Epithelial cell of umbilical artery (primary cell): Measurements from ENCODE around the gene NAPB. TPM values are rescaled to one million over a fixed set of nuclear protein-coding genes. Genes with fewer than 3 reads are reported as not detected.

Source experiments
- total RNA-seq: library from RNA; depleted of rRNA; stranded (reverse); fragments of >200 nt; gene quantifications from 2 replicates; pipeline ENCODE4 v1.2.3, GENCODE V29; 2014

The NAPB gene
- 2.9 and 17.2 TPM in 2 replicates for total RNA-seq

DNA sequence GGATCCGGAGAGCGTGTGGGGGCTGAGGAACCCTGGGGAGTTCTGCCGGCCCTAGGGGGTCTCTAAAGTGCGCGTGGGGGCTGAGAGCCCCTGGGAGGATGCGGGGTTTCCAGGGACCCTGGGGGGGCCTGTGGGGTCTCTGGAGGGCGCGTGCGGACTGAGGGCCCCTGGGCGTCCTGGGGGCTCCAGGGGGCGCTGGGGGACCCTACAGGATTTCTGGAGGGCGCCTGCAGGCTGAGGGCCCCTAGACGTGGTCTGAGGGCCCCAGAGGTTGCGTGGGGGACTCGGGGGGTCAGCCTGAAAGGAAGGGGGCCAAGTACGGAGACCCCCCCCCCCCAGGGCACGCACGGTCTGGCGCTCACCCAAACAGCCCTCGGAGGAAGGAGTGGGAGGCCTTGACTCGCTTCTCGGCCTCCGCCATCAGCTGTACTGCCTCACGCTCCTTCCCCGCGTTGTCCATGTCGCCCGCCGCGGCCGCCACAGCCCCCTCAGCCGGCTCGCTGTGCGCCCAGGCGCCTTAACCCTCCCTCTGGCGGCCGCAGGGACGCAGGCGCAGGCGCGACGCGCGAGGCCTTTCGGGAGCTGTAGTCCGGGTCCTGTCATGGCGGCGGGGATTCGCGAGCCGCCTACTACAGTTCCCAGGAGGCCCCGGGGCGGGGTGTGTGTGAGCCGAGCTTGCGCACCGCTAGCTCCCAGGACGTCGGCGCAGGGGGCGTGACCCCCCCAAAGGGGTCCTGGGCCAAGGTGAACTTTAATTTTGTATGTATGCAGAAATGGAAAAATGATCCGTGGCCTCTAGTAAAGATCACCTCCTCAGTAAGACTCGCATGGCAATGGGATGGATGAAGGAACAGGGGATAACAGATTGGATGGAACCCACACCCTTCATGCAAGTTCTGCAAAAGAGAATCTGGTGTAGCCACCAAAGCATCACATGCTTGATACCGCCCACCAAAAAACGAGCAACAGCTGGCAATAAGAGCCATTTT is at the start of gene NAPB:
Gene NAPB, minus strand, starts transcription at position 546 of the 989 bp plus-strand sequence. Its CDS starts 86 bp downstream, at position 460.

DNA sequence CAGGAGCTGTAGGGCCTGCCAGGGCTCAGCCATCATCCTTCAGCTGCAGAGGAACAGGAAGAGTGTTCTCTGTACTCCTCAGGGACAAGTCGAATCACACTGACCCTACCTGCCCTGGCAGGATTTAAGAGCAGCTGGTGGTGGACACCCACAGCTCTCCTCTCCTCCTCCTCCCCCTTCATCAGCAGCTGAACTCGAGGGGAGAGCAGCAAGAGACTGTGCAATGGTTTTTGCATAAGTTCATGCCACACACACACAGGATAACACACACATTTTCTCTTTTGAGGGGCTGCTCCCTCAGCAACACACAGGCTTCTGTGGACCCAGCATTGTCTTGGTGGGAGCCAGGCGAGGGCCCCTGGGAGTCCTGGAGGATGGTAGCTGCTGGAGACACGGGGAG is 31.5 kb upstream of the NAPB start, which contains the start of gene CST11:
Gene CST11, minus strand, starts transcription at position 101 of the 400 bp plus-strand sequence. Its CDS starts 65 bp downstream, at position 36.

DNA sequence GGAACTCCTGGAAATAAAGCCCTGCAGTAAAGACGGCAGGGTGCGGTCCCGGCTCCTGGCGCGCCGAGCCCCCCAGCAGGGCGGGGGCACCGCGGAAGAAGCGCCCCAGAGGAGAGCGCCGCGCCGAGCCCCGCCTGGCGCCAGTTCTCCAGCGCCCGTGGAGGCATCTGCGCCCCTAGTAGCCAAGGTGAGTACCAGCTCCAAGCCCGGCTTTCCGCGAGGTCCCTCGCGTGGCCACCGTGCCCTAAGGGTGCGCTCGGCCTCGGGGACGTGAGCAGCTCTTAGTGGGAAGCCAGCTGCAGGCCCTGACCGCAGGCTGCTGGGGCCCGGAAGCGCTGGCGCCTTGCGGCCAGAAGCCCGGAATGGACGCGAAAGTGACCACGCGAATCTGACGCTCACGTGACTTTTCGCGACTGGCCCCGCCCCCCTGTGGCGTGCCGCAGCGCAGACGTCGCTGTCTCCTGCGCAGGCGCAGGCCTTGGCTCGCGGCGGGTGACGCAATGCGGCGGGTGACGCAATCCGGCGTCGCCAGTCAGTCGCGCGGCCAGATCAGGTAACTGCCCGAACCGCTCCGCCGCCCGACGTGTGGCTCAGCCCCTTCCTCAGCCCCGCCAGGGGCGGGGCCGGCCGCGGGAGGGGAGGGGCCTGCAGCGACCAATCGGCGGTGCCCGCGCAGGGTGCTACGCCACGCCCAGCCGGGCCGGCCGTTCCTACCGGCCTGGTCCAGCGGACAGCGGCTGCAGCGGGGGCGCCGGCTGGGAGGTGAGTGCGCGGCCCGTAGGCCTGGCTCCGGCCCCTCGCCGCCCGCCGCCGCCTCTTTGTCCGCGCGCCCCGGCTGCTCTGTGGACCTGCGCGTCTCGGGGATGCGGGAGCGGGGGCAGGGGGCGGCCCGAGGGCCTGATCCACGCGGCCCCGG is 59.6 kb downstream of the NAPB start, which contains the start of gene GZF1:
Gene GZF1, plus strand, starts transcription at position 707 of the 916 bp plus-strand sequence. CDS start 2,202 bp downstream, outside the sequence.

DNA sequence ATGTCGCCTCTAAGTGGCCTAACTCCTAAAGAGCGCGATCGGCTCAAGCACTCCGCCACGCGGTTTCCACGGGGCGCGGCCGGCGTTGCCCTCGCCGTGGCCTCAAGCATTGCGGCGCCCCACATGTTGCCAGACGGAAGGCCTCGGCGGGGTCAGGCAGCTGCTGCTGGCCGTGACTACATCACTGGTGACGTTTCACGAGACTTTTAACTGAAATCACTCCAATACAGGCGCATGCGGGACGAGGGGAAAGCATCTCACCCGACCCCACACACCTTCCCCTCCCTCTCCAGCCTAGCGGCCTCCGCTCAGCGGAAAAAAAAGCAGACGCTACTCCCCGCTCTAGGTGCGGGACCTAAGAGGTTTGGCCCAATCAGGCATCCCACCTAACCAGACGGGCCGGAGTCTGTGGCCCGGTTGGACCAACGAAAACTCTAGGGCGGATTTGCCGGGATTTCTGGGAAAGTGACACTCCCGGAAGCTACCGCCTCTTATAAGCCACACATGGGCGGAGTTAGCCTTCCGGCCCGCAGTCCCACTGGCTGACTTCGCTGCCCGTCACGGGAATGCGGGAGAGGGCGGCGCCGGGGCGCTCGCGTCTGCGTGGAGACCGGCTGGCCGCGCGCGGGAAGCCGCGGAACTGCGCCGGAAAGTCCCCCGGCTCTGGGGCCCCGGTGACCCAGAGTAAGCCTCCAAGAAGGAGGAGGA is 70.9 kb downstream of the NAPB start, which contains the start of gene NXT1:
Gene NXT1, plus strand, starts transcription at position 596 of the 708 bp plus-strand sequence. CDS start 3,251 bp downstream, outside the sequence.

Other genes with a start within 250 kb of the NAPB start
- 52.7 and 55.9 TPM in 2 replicates for gene NXT1, start 70.7 kb downstream of the NAPB start, total RNA-seq
- 14.0 and 20.1 TPM in 2 replicates for gene GZF1, start 59.3 kb downstream of the NAPB start, total RNA-seq
- not detected in 2 replicates for gene CSTL1, start 18.2 kb upstream of the NAPB start, total RNA-seq
- gene CST11, start 31.4 kb upstream of the NAPB start, total RNA-seq = not detected in 2 replicates
- gene CST8, start 69.6 kb upstream of the NAPB start, total RNA-seq = not detected in 2 replicates
- not detected in 2 replicates for gene CST9L, start 147.0 kb upstream of the NAPB start, total RNA-seq
- not detected in 2 replicates for gene CST9, start 184.4 kb upstream of the NAPB start, total RNA-seq
- 81.8 and 138 TPM in 2 replicates for gene CST3, start 216.5 kb upstream of the NAPB start, total RNA-seq